K562 (cell line): ENCODE measurements around the gene SCAMP3. TPM values are rescaled to one million over a fixed set of nuclear protein-coding genes. Genes with fewer than 3 reads are reported as not detected.

Source experiments
- ATF1 ChIP-seq, 2 experiments: fragments of 450-650 bp in 1 of 2; IDR thresholded peaks; 2 replicates each; pipeline ENCODE4 v1.6.1; 2016; ENCODE audit warnings: missing compliant biosample characterization in 1 of 2, missing genetic modification characterization in 1 of 2
- BMI1 ChIP-seq: fragments of 150-350 bp; IDR thresholded peaks from 2 replicates; pipeline ENCODE4 v1.6.1; 2014; ENCODE audit warnings: low read length
- CREB3 ChIP-seq: fragments of 450-650 bp; conservative IDR thresholded peaks from 2 replicates; pipeline ENCODE4 v1.6.1; 2016; ENCODE audit warnings: missing genetic modification characterization, low read depth, mild to moderate bottlenecking, missing compliant biosample characterization, moderate library complexity
- DDX20 ChIP-seq: fragments of 450-650 bp; IDR thresholded peaks from 2 replicates; pipeline ENCODE4 v1.6.1; 2016; ENCODE audit warnings: missing genetic modification characterization, low read depth, mild to moderate bottlenecking, missing compliant biosample characterization, moderate library complexity
- HNRNPLL ChIP-seq: fragments of 200-400 bp; formaldehyde crosslinking; IDR thresholded peaks from 2 replicates; pipeline ENCODE4 v1.6.1; 2017; ENCODE audit warnings: low read length, low read depth, mild to moderate bottlenecking; ENCODE audit not compliant: poor library complexity, severe bottlenecking
- ILF3 ChIP-seq: fragments of 450-650 bp; IDR thresholded peaks from 2 replicates; pipeline ENCODE4 v1.6.1; 2018; ENCODE audit warnings: antibody characterized with exemption, mild to moderate bottlenecking, moderate library complexity, borderline replicate concordance
- IRF2 ChIP-seq: sonication (generic); formaldehyde crosslinking; IDR thresholded peaks from 2 replicates; pipeline ENCODE4 v1.8.1; 2022; ENCODE audit warnings: mild to moderate bottlenecking, missing genetic modification reagents
- NONO ChIP-seq, 2 experiments: fragments of 200-400 bp in 1 of 2; fragments of 450-650 bp in 1 of 2; formaldehyde crosslinking in 1 of 2; IDR thresholded peaks; 2 replicates each; pipeline ENCODE4 v1.6.1; 2017; ENCODE audit warnings: low read depth in 2 of 2, mild to moderate bottlenecking in 2 of 2, moderate library complexity in 2 of 2, low read length in 1 of 2
- PCBP2 ChIP-seq: fragments of 200-400 bp; formaldehyde crosslinking; IDR thresholded peaks from 2 replicates; pipeline ENCODE4 v1.6.1; 2018; ENCODE audit warnings: low read length, low read depth, mild to moderate bottlenecking, moderate library complexity; ENCODE audit not compliant: poor library complexity, severe bottlenecking
- PRMT5 ChIP-seq: sonication (generic); formaldehyde crosslinking; IDR thresholded peaks from 2 replicates; pipeline ENCODE4 v1.5.0; 2020; ENCODE audit warnings: missing genetic modification reagents
- PYGO2 ChIP-seq: fragments of 450-650 bp; IDR thresholded peaks from 2 replicates; pipeline ENCODE4 v1.6.1; 2016; ENCODE audit warnings: mild to moderate bottlenecking, missing genetic modification characterization, moderate library complexity, missing compliant biosample characterization
- RNF2 ChIP-seq: sonication (generic); IDR thresholded peaks from 2 replicates; pipeline ENCODE4 v1.6.1; 2016
- SAFB2 ChIP-seq: fragments of 200-400 bp; formaldehyde crosslinking; IDR thresholded peaks from 2 replicates; pipeline ENCODE4 v1.6.1; 2018; ENCODE audit warnings: borderline replicate concordance, low read length, low read depth, moderate library complexity; ENCODE audit not compliant: severe bottlenecking
- SIN3A ChIP-seq, 2 experiments: fragments of 150-350 bp in 1 of 2; IDR thresholded peaks; 2 replicates each; pipeline ENCODE4 v1.6.1; 2011 to 2016; ENCODE audit warnings: borderline replicate concordance in 2 of 2, low read depth in 2 of 2, low read length in 2 of 2, mild to moderate bottlenecking in 2 of 2, moderate library complexity in 2 of 2; ENCODE audit not compliant: control insufficient read depth in 1 of 2
- SP2 ChIP-seq: IDR thresholded peaks from 2 replicates; pipeline ENCODE4 v1.6.1; 2011; ENCODE audit warnings: mild to moderate bottlenecking, low read depth, low read length, moderate library complexity; ENCODE audit not compliant: poor library complexity, severe bottlenecking; ENCODE audit errors: extremely low read depth
- SREBF2 ChIP-seq: sonication (generic); formaldehyde crosslinking; IDR thresholded peaks from 2 replicates; pipeline ENCODE4 v1.4.0; 2020; ENCODE audit warnings: mild to moderate bottlenecking, missing genetic modification reagents
- TAF15 ChIP-seq: fragments of 200-400 bp; formaldehyde crosslinking; IDR thresholded peaks from 2 replicates; pipeline ENCODE4 v1.6.1; 2017; ENCODE audit warnings: mild to moderate bottlenecking, low read depth, low read length, moderate library complexity
- U2AF1 ChIP-seq: fragments of 200-400 bp; formaldehyde crosslinking; optimal IDR thresholded peaks from 2 replicates; pipeline ENCODE3; 2017; ENCODE audit warnings: mild to moderate bottlenecking, low read depth, low read length, moderate library complexity
- ZBTB7A ChIP-seq: IDR thresholded peaks from 2 replicates; pipeline ENCODE4 v1.6.1; 2011; ENCODE audit warnings: low read depth, mild to moderate bottlenecking, low read length, moderate library complexity, borderline replicate concordance; ENCODE audit not compliant: control insufficient read depth
- ZNF24 ChIP-seq: fragments of 450-650 bp; IDR thresholded peaks from 2 replicates; pipeline ENCODE4 v1.6.1; 2016
- ZNF280B ChIP-seq: fragments of 250-450 bp; sonication (Bioruptor Pico); IDR thresholded peaks from 2 replicates; pipeline ENCODE4 v1.5.1; 2021; ENCODE audit warnings: mild to moderate bottlenecking
- ZNF324 ChIP-seq: fragments of 250-450 bp; sonication (Bioruptor Pico); IDR thresholded peaks from 2 replicates; pipeline ENCODE4 v1.4.0; 2020; ENCODE audit warnings: mild to moderate bottlenecking
- ZNF354B ChIP-seq: fragments of 250-450 bp; sonication (Bioruptor Pico); IDR thresholded peaks from 2 replicates; pipeline ENCODE4 v1.4.0; 2020
- ZNF431 ChIP-seq: sonication (generic); formaldehyde crosslinking; IDR thresholded peaks from 2 replicates; pipeline ENCODE4 v1.8.0; 2022; ENCODE audit warnings: mild to moderate bottlenecking, missing genetic modification reagents
- ZNF583 ChIP-seq: fragments of 250-450 bp; sonication (Bioruptor Pico); IDR thresholded peaks from 2 replicates; pipeline ENCODE4 v1.4.0; 2020
- ZNF655 ChIP-seq: fragments of 250-450 bp; sonication (Bioruptor Pico); IDR thresholded peaks from 2 replicates; pipeline ENCODE4 v1.5.0; 2021
- polyA plus RNA-seq, 8 experiments: library from polyadenylated mRNA; depleted of rRNA in 4 of 8; stranded (reverse) in 5 of 8; unstranded in 3 of 8; fragments of >200 nt; fragmentation: Nextera tagmentation in 2 of 8; fragmentation: Illumina TruSeq in 1 of 8; extraction: Ambion mirVana in 2 of 8; extraction: Trizol in 1 of 8; gene quantifications; 2 replicates each; pipeline versions ENCODE4 v1.2.1 to v1.2.3, GENCODE V29; 2011 to 2014; ENCODE audit warnings: inconsistent platforms in 1 of 8, missing spikeins in 1 of 8
- total RNA-seq, 7 experiments: library from RNA; depleted of rRNA in 6 of 7; stranded (reverse); fragments of >200 nt in 6 of 7; fragmentation: Illumina TruSeq in 2 of 7; extraction: Trizol in 2 of 7; gene quantifications; 2 replicates each; pipeline versions ENCODE4 v1.2.1 to v1.2.3, GENCODE V29; 2011 to 2021; ENCODE audit warnings: low replicate concordance in 1 of 7

Gene SCAMP3
- total and polyA plus RNA-seq, 9 of the 15 experiments (the other 6 are each of a cell fraction or from before 2014, with no cell fraction given): 14.2 to 131 (median 86.1) TPM

- TF ChIP-seq SAFB2 (no peak), DDX20 (tag) (no peak), U2AF1 (peak; percentile 87), CREB3 (no peak), BMI1 (peak; percentile 76), SREBF2 (CRISPR knock-in tag) (no peak), HNRNPLL (no peak), NONO (IDR thresholded peaks at IDR 0.05; ENCODE audit: low read depth in 2 of 2, low read length in 1 of 2) (no peak), PRMT5 (no peak), PYGO2 (tag) (no peak), ZNF655 (no peak), SIN3A (IDR thresholded peaks at IDR 0.05; ENCODE audit: borderline replicate concordance in 2 of 2, control insufficient read depth in 1 of 2, low read depth in 2 of 2, low read length in 2 of 2) (peak; percentile 74 to 87), ZNF24 (no peak), ZNF280B (CRISPR knock-in tag) (no peak), TAF15 (no peak), ZNF431 (CRISPR knock-in tag) (0 out of 2 replicates have a peak, but pooled peaks have one; percentile 4), ZBTB7A (peak; percentile 88), ILF3 (no peak), ZNF324 (CRISPR knock-in tag) (no peak), RNF2 (peak; percentile 80), SP2 (no peak), ZNF583 (CRISPR knock-in tag) (no peak), IRF2 (CRISPR knock-in tag) (no peak), PCBP2 (no peak), ZNF354B (CRISPR knock-in tag) (no peak), ATF1 (CRISPR knock-in tag; IDR thresholded peaks at IDR 0.05) (peak; percentile 77), ATF1 (tag; IDR thresholded peaks at IDR 0.05) (peak; percentile 70)
Measured at GRCh38 chr1:155208541-155209311, 53.4 kb downstream of the SCAMP3 start, which contains the start of gene MTX1 (continued).
